WTC11 (cell line): ENCODE measurements around the gene ZNF740. TPM values are rescaled to one million over a fixed set of nuclear protein-coding genes. Genes with fewer than 3 reads are reported as not detected.

Source experiments
- ATAC-seq: fragments of 200-7000 bp; cut with Tn5 transposase; 2 replicates; pipeline ENCODE4 v1.10.0; 2021; ENCODE audit warnings: mild to moderate bottlenecking, moderate library complexity
- CTCF ChIA-PET: fragments of 300-600 bp; sonication (Branson Sonifier 250); formaldehyde crosslinking; loops from one replicate; lab custom pipeline; 2021; ENCODE audit warnings: antibody characterized with exemption; lab: Charles Lee
- POLR2A ChIA-PET: fragments of 350-600 bp; sonication (Branson Sonifier 250); formaldehyde crosslinking; loops from one replicate; lab custom pipeline; 2021; ENCODE audit warnings: antibody characterized with exemption; lab: Charles Lee
- DNase-seq: peaks from one replicate; pipeline ENCODE4 v3.0.0; 2021; ENCODE audit warnings: low spot score
- H3K27ac Mint-ChIP-seq: 2 replicates; pipeline ENCODE4 v1.8.0; 2021; ENCODE audit warnings: mixed read lengths
- H3K27me3 Mint-ChIP-seq: 2 replicates; pipeline ENCODE4 v1.8.0; 2021; ENCODE audit warnings: low read depth, mild to moderate bottlenecking, moderate library complexity, mixed read lengths
- H3K36me3 Mint-ChIP-seq: 2 replicates; pipeline ENCODE4 v1.8.0; 2021; ENCODE audit warnings: mixed read lengths
- H3K4me1 Mint-ChIP-seq: 2 replicates; pipeline ENCODE4 v1.8.0; 2022; ENCODE audit warnings: mixed read lengths
- H3K4me3 Mint-ChIP-seq: 2 replicates; pipeline ENCODE4 v1.8.0; 2021; ENCODE audit warnings: mild to moderate bottlenecking, moderate library complexity, mixed read lengths
- H3K9me3 Mint-ChIP-seq: 2 replicates; pipeline ENCODE4 v1.8.0; 2021; ENCODE audit warnings: mixed read lengths
- ATF1 ChIP-seq: sonication (generic); formaldehyde crosslinking; IDR thresholded peaks from 2 replicates; pipeline ENCODE4 v1.8.1; 2023; ENCODE audit warnings: mild to moderate bottlenecking, moderate library complexity, missing genetic modification reagents
- ATF2 ChIP-seq: sonication (generic); formaldehyde crosslinking; IDR thresholded peaks from 2 replicates; pipeline ENCODE4 v1.8.1; 2022; ENCODE audit warnings: low read depth, missing genetic modification reagents, borderline replicate concordance
- CREB1 ChIP-seq: sonication (generic); formaldehyde crosslinking; IDR thresholded peaks from 2 replicates; pipeline ENCODE4 v1.8.0; 2023; ENCODE audit warnings: mild to moderate bottlenecking, missing genetic modification reagents
- ESRRA ChIP-seq: sonication (generic); formaldehyde crosslinking; IDR thresholded peaks from 2 replicates; pipeline ENCODE4 v1.8.1; 2022; ENCODE audit warnings: mild to moderate bottlenecking, missing genetic modification reagents, borderline replicate concordance
- FOXK1 ChIP-seq: sonication (generic); formaldehyde crosslinking; IDR thresholded peaks from 2 replicates; pipeline ENCODE4 v1.8.0; 2022; ENCODE audit warnings: mild to moderate bottlenecking, moderate library complexity, missing genetic modification reagents
- GABPB1 ChIP-seq: sonication (generic); formaldehyde crosslinking; IDR thresholded peaks from 2 replicates; pipeline ENCODE4 v1.8.1; 2023; ENCODE audit warnings: mild to moderate bottlenecking, missing genetic modification reagents
- GRHL2 ChIP-seq: fragments of 250-450 bp; sonication (Bioruptor Pico); IDR thresholded peaks from 2 replicates; pipeline ENCODE4 v1.8.0; 2022; ENCODE audit warnings: mild to moderate bottlenecking, moderate library complexity; ENCODE audit not compliant: insufficient replicate concordance, severe bottlenecking
- IRF1 ChIP-seq: sonication (generic); formaldehyde crosslinking; IDR thresholded peaks from 2 replicates; pipeline ENCODE4 v1.8.0; 2023; ENCODE audit warnings: missing genetic modification reagents
- JAZF1 ChIP-seq: fragments of 250-450 bp; sonication (Bioruptor Pico); IDR thresholded peaks from 2 replicates; pipeline ENCODE4 v1.9.0; 2021; ENCODE audit warnings: moderate library complexity, mild to moderate bottlenecking, inconsistent platforms
- KAT7 ChIP-seq: sonication (generic); formaldehyde crosslinking; IDR thresholded peaks from 2 replicates; pipeline ENCODE4 v1.8.1; 2023; ENCODE audit warnings: missing genetic modification reagents, mild to moderate bottlenecking, borderline replicate concordance
- NFE2L1 ChIP-seq: sonication (generic); formaldehyde crosslinking; IDR thresholded peaks from 2 replicates; pipeline ENCODE4 v1.8.1; 2023; ENCODE audit warnings: missing genetic modification reagents
- PRDM15 ChIP-seq: sonication (generic); formaldehyde crosslinking; IDR thresholded peaks from 2 replicates; pipeline ENCODE4 v1.8.0; 2022; ENCODE audit warnings: missing genetic modification reagents
- TCF7 ChIP-seq: sonication (generic); formaldehyde crosslinking; IDR thresholded peaks from 2 replicates; pipeline ENCODE4 v1.8.0; 2022; ENCODE audit warnings: mild to moderate bottlenecking, low read depth, missing genetic modification reagents, moderate library complexity
- USF1 ChIP-seq: sonication (generic); formaldehyde crosslinking; IDR thresholded peaks from 2 replicates; pipeline ENCODE4 v1.8.0; 2022; ENCODE audit warnings: mild to moderate bottlenecking, missing genetic modification reagents
- USF2 ChIP-seq: sonication (generic); formaldehyde crosslinking; IDR thresholded peaks from 2 replicates; pipeline ENCODE4 v1.8.1; 2023; ENCODE audit warnings: mild to moderate bottlenecking, missing genetic modification reagents, moderate library complexity
- ZNF317 ChIP-seq: sonication (generic); formaldehyde crosslinking; IDR thresholded peaks from 2 replicates; pipeline ENCODE4 v1.8.1; 2023; ENCODE audit warnings: low read depth, mild to moderate bottlenecking, moderate library complexity, missing genetic modification reagents, borderline replicate concordance
- ZNF512 ChIP-seq: sonication (generic); formaldehyde crosslinking; IDR thresholded peaks from 2 replicates; pipeline ENCODE4 v1.8.1; 2022; ENCODE audit warnings: missing genetic modification reagents, borderline replicate concordance
- ZNF671 ChIP-seq: fragments of 250-450 bp; sonication (Bioruptor Pico); IDR thresholded peaks from 2 replicates; pipeline ENCODE4 v1.8.0; 2021; ENCODE audit warnings: mild to moderate bottlenecking
- total RNA-seq: library from RNA; stranded (reverse); gene quantifications from 3 replicates; pipeline ENCODE4 v1.2.3, GENCODE V29; 2021

ZNF740 gene
- total RNA-seq, 1 experiment from 2014 or later, result 26.6 TPM

- DNase-seq (no peak), ATAC-seq (no peak)
- Mint-ChIP-seq H3K27ac (no peak overlapping the region), H3K36me3 (peaks cover 2% of the 10 kb centered on the region), H3K27me3 (peaks cover 42% of the 10 kb centered on the region), H3K4me3 (no peak overlapping the region), H3K9me3 (peaks cover 12% of the 10 kb centered on the region), H3K4me1 (no peaks in the 10 kb centered on the region)
- POLR2A ChIA-PET, result no interaction called here
- CTCF ChIA-PET, result interaction anchor here (1.8 kb wide), 1 partner anchor 64 kb away, joined by 7 read pairs; no protein-coding TSS in a partner anchor
- TF ChIP-seq GABPB1 (CRISPR knock-in tag), result no peak
- TF ChIP-seq NFE2L1, result no peak
- TF ChIP-seq KAT7 (CRISPR knock-in tag), result no peak
- no peak for TF ChIP-seq ZNF317 (CRISPR knock-in tag)
- no peak for TF ChIP-seq GRHL2 (CRISPR knock-in tag)
- no peak for TF ChIP-seq ZNF512 (CRISPR knock-in tag)
- TF ChIP-seq USF1, result no peak
- TF ChIP-seq PRDM15 (CRISPR knock-in tag), result no peak
- TF ChIP-seq ESRRA (CRISPR knock-in tag), result no peak
- no peak for TF ChIP-seq FOXK1 (CRISPR knock-in tag)
- TF ChIP-seq ZNF671, result no peak
- no peak for TF ChIP-seq IRF1
- no peak for TF ChIP-seq USF2 (CRISPR knock-in tag)
- no peak for TF ChIP-seq ATF2 (CRISPR knock-in tag)
- no peak for TF ChIP-seq JAZF1 (CRISPR knock-in tag)
- TF ChIP-seq ATF1, result no peak
- no peak for TF ChIP-seq CREB1 (CRISPR knock-in tag)
- TF ChIP-seq TCF7 (CRISPR knock-in tag), result no peak
Measured at GRCh38 chr12:53133722-53134121, 46.8 kb upstream of the ZNF740 start.
